GM21723 (cell line): ENCODE measurements around the gene ITGAE.

Experiments used
- ATAC-seq: cut with Tn5 transposase; IDR thresholded peaks from one replicate; pipeline ENCODE4 v1.9.1; 2021; ENCODE audit warnings: mild to moderate bottlenecking, moderate library complexity; ENCODE audit not compliant: unreplicated experiment

Gene ITGAE

DNA sequence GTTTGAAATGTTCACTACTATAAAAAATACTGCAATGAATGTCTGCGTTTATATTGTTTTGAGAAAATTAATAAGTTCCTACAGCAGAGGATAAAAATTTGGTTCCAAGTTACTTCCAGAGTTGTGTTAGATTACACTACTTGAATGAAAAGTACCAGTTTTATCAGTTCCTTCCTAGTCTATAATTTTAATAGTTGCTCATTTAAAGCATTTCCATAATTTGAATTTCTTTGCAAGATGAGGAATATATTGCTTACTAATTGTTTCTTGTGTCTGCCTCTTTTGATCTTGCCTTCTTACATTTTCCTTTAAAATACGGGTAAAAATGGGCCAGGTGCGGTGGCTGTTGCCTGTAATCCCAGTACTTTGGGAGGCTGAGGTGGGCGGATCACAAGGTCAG, 128.4 kb downstream of the ITGAE start:
- ATAC-seq, result no peak

DNA sequence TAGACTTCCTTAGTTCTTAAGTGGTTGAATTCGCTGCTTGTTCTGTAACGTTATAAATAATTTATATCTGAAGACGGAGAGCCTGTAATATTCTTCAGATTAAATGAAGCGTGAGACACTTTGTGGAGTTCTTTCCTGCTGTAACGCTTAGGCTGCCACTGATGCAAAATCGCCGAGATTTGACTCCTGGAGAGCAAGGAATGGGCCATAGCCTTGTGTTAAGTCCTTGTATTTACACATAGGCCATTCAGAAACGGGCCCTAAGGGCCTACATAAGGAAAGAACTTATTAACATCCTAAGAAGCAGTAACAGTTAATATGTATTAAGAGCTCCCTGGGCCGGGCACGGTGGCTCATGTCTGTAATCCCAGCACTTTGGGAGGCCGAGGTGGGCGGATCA, 131.4 kb downstream of the ITGAE start:
- ATAC-seq, result no peak

- peak; percentile 17 for ATAC-seq
Observed at GRCh38 chr17:3669085-3669347, 132.0 kb downstream of the ITGAE start.

- peak; percentile 86 for ATAC-seq
Observed at GRCh38 chr17:3668279-3669084, 132.5 kb downstream of the ITGAE start, which contains the start of the genes EMC6 and TAX1BP3. Gene EMC6 (plus strand): TSS chr17:3668812. CDS start chr17:3669147, 335 bp downstream. Gene TAX1BP3 (minus strand): TSS chr17:3668578. CDS start chr17:3668526, 52 bp downstream.

DNA sequence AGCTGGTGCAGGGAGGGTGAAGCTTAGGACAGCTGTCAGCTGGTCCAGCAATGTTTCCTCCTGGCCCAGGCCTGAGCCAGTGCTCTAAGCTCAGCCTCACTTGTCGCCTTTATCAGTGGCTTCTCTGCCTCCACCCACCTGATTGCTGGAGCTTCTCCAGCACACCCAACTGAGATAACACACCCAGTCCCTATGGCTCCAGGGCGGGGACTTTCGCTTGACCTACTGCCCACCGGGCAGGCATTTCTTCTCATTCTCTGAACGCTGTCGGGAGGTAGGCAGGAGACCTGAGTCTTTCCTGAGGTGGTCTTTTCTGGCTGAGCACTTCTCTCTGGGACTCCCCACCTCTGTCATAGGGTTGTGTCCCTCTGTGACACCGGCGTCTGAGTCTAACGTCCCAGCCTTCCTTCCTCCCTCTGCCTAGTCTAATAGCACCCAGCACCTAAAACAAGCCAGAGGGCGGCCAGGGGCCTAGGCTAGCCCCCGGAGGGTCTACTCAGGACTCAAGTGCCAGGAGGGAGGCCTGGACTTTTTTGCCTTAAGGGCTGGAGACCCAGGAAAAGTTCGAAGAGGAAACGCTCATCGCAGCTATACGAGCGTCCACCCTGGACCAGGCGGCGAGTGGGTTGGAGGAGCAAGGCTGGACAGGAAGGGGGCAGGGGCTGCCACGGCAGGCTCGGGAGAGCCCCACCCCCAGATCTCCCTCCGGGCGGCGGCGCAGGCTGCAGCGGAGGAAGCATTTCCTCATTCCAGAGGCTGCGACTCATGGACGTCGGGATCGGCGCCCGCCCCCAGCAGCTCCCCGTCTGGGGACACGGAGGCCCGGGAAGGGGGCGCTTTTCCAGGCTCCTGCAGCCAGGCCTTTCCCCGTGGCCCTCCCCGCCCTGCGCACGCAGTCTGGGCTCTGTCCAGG, 133.4 kb downstream of the ITGAE start:
- peak; percentile 9 for ATAC-seq

GRCh38 chr17:3666516-3666915, 134.5 kb downstream of the ITGAE start:
- ATAC-seq, result no peak

GRCh38 chr17:3665834-3666233, 135.2 kb downstream of the ITGAE start:
- ATAC-seq, result no peak
